HCT116 (cell line): ENCODE results near the gene SAMHD1. TPM values are rescaled to one million over a fixed set of nuclear protein-coding genes. Genes with fewer than 3 reads are reported as not detected.

Source experiments
- ATAC-seq: fragments of 200-7000 bp; cut with Tn5 transposase; 2 replicates; pipeline ENCODE4 v1.9.1; 2020; ENCODE audit warnings: mild to moderate bottlenecking, moderate library complexity
- BruUV-seq: library from RNA; stranded (reverse); fragments of 400-500 nt; replicated peaks from 2 replicates; lab custom pipeline; 2021; lab: Mats Ljungman, UMichigan
- CTCF ChIA-PET: fragments of 300-600 bp; sonication (Branson Sonifier 250); formaldehyde crosslinking; loops from one replicate; lab custom pipeline; 2021; ENCODE audit warnings: antibody characterized with exemption; lab: Charles Lee
- POLR2A ChIA-PET: fragments of 300-600, 350-600 bp; sonication (Branson Sonifier 250); formaldehyde crosslinking; loops from one replicate; lab custom pipeline; 2021; ENCODE audit warnings: antibody characterized with exemption; lab: Charles Lee
- RAD21 ChIA-PET, 2 experiments: fragments of 300-600 bp; sonication (Branson Sonifier 250); formaldehyde crosslinking; loops; one replicate each; lab custom pipeline; 2023; ENCODE audit warnings: low total read pairs in 2 of 2; ENCODE audit not compliant: uncharacterized antibody in 2 of 2, unreplicated experiment in 2 of 2, low non-redundant PET in 1 of 2; lab: Charles Lee
- DNase-seq: peaks from one replicate; pipeline ENCODE4 v3.0.0-alpha.2; 2010; ENCODE audit warnings: low read depth, low spot score
- H2AFZ ChIP-seq: fragments of 200-600 bp; shearing (Covaris generic), sonication (generic); 2 replicates; pipeline ENCODE4 v1.6.1; 2017; ENCODE audit warnings: low read depth, mixed run types, mixed read lengths, antibody characterized with exemption, low read length; ENCODE audit not compliant: poor library complexity, severe bottlenecking
- H3K27ac ChIP-seq: 2 replicates; pipeline ENCODE4 v1.5.1; 2012; ENCODE audit warnings: low read depth, low read length
- H3K27me3 ChIP-seq: fragments of 200-600 bp; sonication (generic); 2 replicates; pipeline ENCODE4 v1.6.1; 2016; ENCODE audit warnings: mixed run types, low read length, mixed read lengths; ENCODE audit not compliant: insufficient read depth
- H3K36me3 ChIP-seq, 2 experiments: fragments of 200-500 bp in 1 of 2; fragments of 200-600 bp in 1 of 2; sonication (Bioruptor generic) in 1 of 2; sonication (generic) in 1 of 2; 2 replicates each; pipeline versions ENCODE4 v1.5.1 to v1.6.1; 2014 to 2016; ENCODE audit warnings: low read length in 2 of 2, inconsistent platforms in 1 of 2, mixed read lengths in 1 of 2, mixed run types in 1 of 2; ENCODE audit not compliant: insufficient read depth in 2 of 2, control insufficient read depth in 1 of 2
- H3K4me1 ChIP-seq, 2 experiments: fragments of 200-600 bp in 1 of 2; sonication (generic) in 1 of 2; 2 replicates each; pipeline versions ENCODE4 v1.5.1 to v1.6.1; 2012 to 2017; ENCODE audit warnings: low read length in 2 of 2, inconsistent platforms in 1 of 2, mild to moderate bottlenecking in 1 of 2, mixed read lengths in 1 of 2, mixed run types in 1 of 2, moderate library complexity in 1 of 2; ENCODE audit not compliant: insufficient read depth in 2 of 2, control insufficient read depth in 1 of 2
- H3K4me2 ChIP-seq: fragments of 200-600 bp; sonication (generic); 2 replicates; pipeline ENCODE4 v1.6.1; 2017; ENCODE audit warnings: mixed run types, low read length, mixed read lengths
- H3K4me3 ChIP-seq, 2 experiments: fragments of 200-600 bp in 1 of 2; sonication (generic) in 1 of 2; replicated peaks in 1 of 2; 2 replicates each; pipeline ENCODE4 v1.5.1; 2011 to 2016; ENCODE audit warnings: low read length in 2 of 2, control low read depth in 1 of 2, low read depth in 1 of 2, mild to moderate bottlenecking in 1 of 2, mixed read lengths in 1 of 2, mixed run types in 1 of 2
- H3K79me2 ChIP-seq: fragments of 200-600 bp; sonication (generic); 2 replicates; pipeline ENCODE4 v1.6.1; 2017; ENCODE audit warnings: mild to moderate bottlenecking, mixed run types, low read length, moderate library complexity, mixed read lengths; ENCODE audit not compliant: insufficient read depth
- H3K9ac ChIP-seq: fragments of 200-600 bp; sonication (generic); 2 replicates; pipeline ENCODE4 v1.6.1; 2016; ENCODE audit warnings: low read length, mixed read lengths
- H3K9me2 ChIP-seq: fragments of 200-600 bp; sonication (generic), shearing (Covaris generic); 2 replicates; pipeline ENCODE4 v1.6.1; 2017; ENCODE audit warnings: mixed run types, mild to moderate bottlenecking, moderate library complexity; ENCODE audit not compliant: insufficient read depth
- H3K9me3 ChIP-seq, 2 experiments: fragments of 200-500 bp in 1 of 2; fragments of 200-600 bp in 1 of 2; sonication (Bioruptor generic) in 1 of 2; sonication (generic) in 1 of 2; 2 replicates each; pipeline ENCODE4 v1.6.1; 2014 to 2017; ENCODE audit warnings: low read length in 2 of 2, mixed read lengths in 2 of 2, inconsistent platforms in 1 of 2, low read depth in 1 of 2, mild to moderate bottlenecking in 1 of 2, mixed run types in 1 of 2, moderate library complexity in 1 of 2; ENCODE audit not compliant: control insufficient read depth in 1 of 2, insufficient read depth in 1 of 2
- H4K20me1 ChIP-seq: fragments of 200-600 bp; sonication (generic), shearing (Covaris generic); 2 replicates; pipeline ENCODE4 v1.6.1; 2017; ENCODE audit warnings: mixed run types, mild to moderate bottlenecking, moderate library complexity; ENCODE audit not compliant: insufficient read depth
- EGR1 ChIP-seq: IDR thresholded peaks from 2 replicates; pipeline ENCODE4 v1.6.1; 2012; ENCODE audit warnings: low read depth
- ELF1 ChIP-seq: IDR thresholded peaks from 2 replicates; pipeline ENCODE4 v1.6.1; 2012; ENCODE audit warnings: low read depth, borderline replicate concordance
- EZH2 ChIP-seq: fragments of 200-600 bp; sonication (generic); IDR thresholded peaks from 2 replicates; pipeline ENCODE4 v1.6.1; 2017; ENCODE audit warnings: antibody characterized with exemption, mixed run types
- POLR2A ChIP-seq: IDR thresholded peaks from 2 replicates; pipeline ENCODE4 v1.7.0; 2011; ENCODE audit warnings: borderline replicate concordance; ENCODE audit not compliant: insufficient read depth, insufficient read length; ENCODE audit errors: extremely low read depth
- POLR2AphosphoS5 ChIP-seq: IDR thresholded peaks from 2 replicates; pipeline ENCODE4 v1.6.1; 2011; ENCODE audit warnings: mild to moderate bottlenecking, low read depth, low read length, moderate library complexity
- RAD21 ChIP-seq: IDR thresholded peaks from 2 replicates; pipeline ENCODE4 v1.6.1; 2012; ENCODE audit warnings: low read depth, mild to moderate bottlenecking
- SP1 ChIP-seq: IDR thresholded peaks from 2 replicates; pipeline ENCODE4 v1.6.1; 2012; ENCODE audit warnings: low read depth
- SRF ChIP-seq: IDR thresholded peaks from 2 replicates; pipeline ENCODE4 v1.6.1; 2012; ENCODE audit warnings: low read depth
- intact Hi-C: fragments of 100-400 bp; cut with micrococcal nuclease; formaldehyde crosslinking; loops from 2 replicates; pipeline ENCODE4 v1.10.0; 2022
- total RNA-seq: library from RNA; stranded (reverse); gene quantifications from one replicate; pipeline ENCODE4 v1.2.1, GENCODE V29; 2021; ENCODE audit not compliant: unreplicated experiment
- TF ChIP-seq, protein P1 (sequence below), 3 experiments: fragments of 200-600 bp in 1 of 3; sonication (generic) in 1 of 3; IDR thresholded peaks in 2 of 3; conservative IDR thresholded peaks in 1 of 3; 2 replicates each; pipeline ENCODE4 v1.5.1; 2012 to 2017; ENCODE audit warnings: low read depth in 2 of 3, low read length in 2 of 3, antibody characterized with exemption in 1 of 3, borderline replicate concordance in 1 of 3, control low read depth in 1 of 3, mild to moderate bottlenecking in 1 of 3, mixed read lengths in 1 of 3, mixed run types in 1 of 3, moderate library complexity in 1 of 3; ENCODE audit not compliant: insufficient read depth in 1 of 3
- TF ChIP-seq, protein P2 (sequence below): IDR thresholded peaks from 2 replicates; pipeline ENCODE4 v1.6.1; 2012
- TF ChIP-seq, protein P3 (sequence below): IDR thresholded peaks from 2 replicates; pipeline ENCODE4 v1.6.1; 2012

SAMHD1 gene
- total RNA-seq, 1 experiment from 2014 or later = 21.4 TPM

DNA sequence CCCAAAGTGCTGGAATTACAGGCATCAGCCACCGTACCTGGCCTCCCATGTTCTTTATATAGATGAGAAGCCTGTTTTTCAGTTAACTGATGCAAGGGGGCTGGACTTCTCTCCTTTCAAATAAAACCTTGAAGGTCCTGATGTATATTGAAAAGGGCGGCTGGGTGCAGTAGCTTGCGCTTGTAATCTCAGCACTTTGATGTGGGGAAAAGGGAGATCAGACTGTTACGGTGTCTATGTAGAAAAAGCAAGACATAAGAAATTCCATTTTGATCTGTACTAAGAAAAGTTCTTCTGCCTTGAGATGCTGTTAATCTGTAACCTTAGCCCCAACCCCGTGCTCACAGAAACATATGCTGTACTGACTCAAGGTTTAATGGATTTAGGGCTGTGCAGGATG, 16.1 kb upstream of the SAMHD1 start:
- Histone ChIP-seq H2AFZ (no peak overlapping the region), H3K4me2 (no peak overlapping the region), H3K9ac (no peak overlapping the region), H3K36me3 (no peaks in the 10 kb centered on the region), H3K27ac (no peak overlapping the region), H4K20me1 (no peaks in the 10 kb centered on the region), H3K9me2 (no peaks in the 10 kb centered on the region), H3K4me1 (no peaks in the 10 kb centered on the region), H3K27me3 (no peaks in the 10 kb centered on the region), H3K79me2 (no peaks in the 10 kb centered on the region), H3K9me3 (peaks cover 2 to 6% of the 10 kb centered on the region in 2 experiments; a peak in 1 of 4 replicates), H3K4me3 (no peak overlapping the region)
- ATAC-seq (no peak), DNase-seq (no peak)
- CTCF ChIA-PET = no interaction called here
- RAD21 ChIA-PET = no interaction called here
- intact Hi-C loops = no loop called here
- TF ChIP-seq, protein P1, sequence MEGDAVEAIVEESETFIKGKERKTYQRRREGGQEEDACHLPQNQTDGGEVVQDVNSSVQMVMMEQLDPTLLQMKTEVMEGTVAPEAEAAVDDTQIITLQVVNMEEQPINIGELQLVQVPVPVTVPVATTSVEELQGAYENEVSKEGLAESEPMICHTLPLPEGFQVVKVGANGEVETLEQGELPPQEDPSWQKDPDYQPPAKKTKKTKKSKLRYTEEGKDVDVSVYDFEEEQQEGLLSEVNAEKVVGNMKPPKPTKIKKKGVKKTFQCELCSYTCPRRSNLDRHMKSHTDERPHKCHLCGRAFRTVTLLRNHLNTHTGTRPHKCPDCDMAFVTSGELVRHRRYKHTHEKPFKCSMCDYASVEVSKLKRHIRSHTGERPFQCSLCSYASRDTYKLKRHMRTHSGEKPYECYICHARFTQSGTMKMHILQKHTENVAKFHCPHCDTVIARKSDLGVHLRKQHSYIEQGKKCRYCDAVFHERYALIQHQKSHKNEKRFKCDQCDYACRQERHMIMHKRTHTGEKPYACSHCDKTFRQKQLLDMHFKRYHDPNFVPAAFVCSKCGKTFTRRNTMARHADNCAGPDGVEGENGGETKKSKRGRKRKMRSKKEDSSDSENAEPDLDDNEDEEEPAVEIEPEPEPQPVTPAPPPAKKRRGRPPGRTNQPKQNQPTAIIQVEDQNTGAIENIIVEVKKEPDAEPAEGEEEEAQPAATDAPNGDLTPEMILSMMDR (IDR thresholded peaks at IDR 0.05 in 2 of 3, conservative IDR thresholded peaks at IDR 0.05 in 1 of 3; ENCODE audit: borderline replicate concordance in 1 of 3, insufficient read depth in 1 of 3, low read depth in 2 of 3, low read length in 2 of 3) = no peak
- TF ChIP-seq RAD21 (no peak), EZH2 (no peak), SP1 (no peak), EGR1 (no peak), ELF1 (no peak), POLR2AphosphoS5 (no peak), POLR2A (no peak), SRF (no peak)
- TF ChIP-seq, protein P2, sequence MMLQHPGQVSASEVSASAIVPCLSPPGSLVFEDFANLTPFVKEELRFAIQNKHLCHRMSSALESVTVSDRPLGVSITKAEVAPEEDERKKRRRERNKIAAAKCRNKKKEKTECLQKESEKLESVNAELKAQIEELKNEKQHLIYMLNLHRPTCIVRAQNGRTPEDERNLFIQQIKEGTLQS = no peak
- TF ChIP-seq, protein P3, sequence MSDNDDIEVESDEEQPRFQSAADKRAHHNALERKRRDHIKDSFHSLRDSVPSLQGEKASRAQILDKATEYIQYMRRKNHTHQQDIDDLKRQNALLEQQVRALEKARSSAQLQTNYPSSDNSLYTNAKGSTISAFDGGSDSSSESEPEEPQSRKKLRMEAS = no peak
- POLR2A ChIA-PET = no interaction called here
- no TSS peak for BruUV-seq
